T-helper 2 cell (primary cell): ENCODE results near the gene ZMAT3.
A peak's percentile ranks its signal among the peaks of the same experiment; 100 is the strongest.

Experiments
- DNase-seq, 5 experiments: peaks; one replicate each; pipeline versions ENCODE4 v3.0.0 to v3.0.0-alpha.2; 2012 to 2022

The ZMAT3 gene

GRCh38 chr3:179021119-179021903 lies 50.3 kb downstream of the ZMAT3 start:
- peak in 1 of 5 experiments; percentile 39 for DNase-seq

GRCh38 chr3:179020112-179020511 lies 51.5 kb downstream of the ZMAT3 start:
- DNase-seq, result peak in 1 of 5 experiments; percentile 25

GRCh38 chr3:179018808-179019207 lies 52.8 kb downstream of the ZMAT3 start:
- DNase-seq, result no peak

- peak in 1 of 5 experiments; percentile 67 for DNase-seq
Measured at GRCh38 chr3:179016979-179017670, 54.5 kb downstream of the ZMAT3 start.

GRCh38 chr3:179015551-179016020 lies 56.0 kb downstream of the ZMAT3 start:
- DNase-seq, result peak in 3 of 5 experiments; percentile 10 to 91 (median 42)

- no peak for DNase-seq
Measured at GRCh38 chr3:179005706-179006105, 65.9 kb downstream of the ZMAT3 start.

GRCh38 chr3:179005213-179005612 lies 66.4 kb downstream of the ZMAT3 start:
- DNase-seq, result no peak

- no peak for DNase-seq
Measured at GRCh38 chr3:179000659-179001058, 71.0 kb downstream of the ZMAT3 start.

- DNase-seq, result peak in 1 of 5 experiments; percentile 78
Measured at GRCh38 chr3:179000144-179000543, 71.5 kb downstream of the ZMAT3 start.

- DNase-seq, result peak in 1 of 5 experiments; percentile 68
Measured at GRCh38 chr3:178996399-178996798, 75.2 kb downstream of the ZMAT3 start.

GRCh38 chr3:178990293-178990692 lies 81.3 kb downstream of the ZMAT3 start:
- DNase-seq, result no peak

GRCh38 chr3:178989821-178990220 lies 81.8 kb downstream of the ZMAT3 start:
- no peak for DNase-seq

- DNase-seq, result no peak
Measured at GRCh38 chr3:178987745-178988144, 83.9 kb downstream of the ZMAT3 start.

GRCh38 chr3:178986456-178986855 lies 85.2 kb downstream of the ZMAT3 start:
- no peak for DNase-seq

GRCh38 chr3:178982137-178982536 lies 89.5 kb downstream of the ZMAT3 start:
- no peak for DNase-seq

- DNase-seq, result no peak
Measured at GRCh38 chr3:178975320-178975719, 96.3 kb downstream of the ZMAT3 start.

- DNase-seq, result no peak
Measured at GRCh38 chr3:178971614-178972013, 100.0 kb downstream of the ZMAT3 start.

- no peak for DNase-seq
Measured at GRCh38 chr3:178969004-178969700, 102.5 kb downstream of the ZMAT3 start.
